Measurements from ENCODE around the gene COL4A2. TPM values are rescaled to one million over a fixed set of nuclear protein-coding genes. Genes with fewer than 3 reads are reported as not detected.

The COL4A2 gene
- total RNA-seq, 1 donor from 2014 or later = 332 TPM

GRCh38 chr13:110533771-110534670 is 226.9 kb downstream of the COL4A2 start:
- no peak for DNase-seq (ENCODE audit: low spot score)

GRCh38 chr13:110535526-110535925 is 228.4 kb downstream of the COL4A2 start:
- no peak for DNase-seq (ENCODE audit: low spot score)

- DNase-seq (ENCODE audit: low spot score) = peak; percentile 59
These were observed 229.1 kb downstream of the COL4A2 start for GRCh38 chr13:110536006-110536693.

- DNase-seq (ENCODE audit: low spot score) = no peak
These were observed 231.5 kb downstream of the COL4A2 start for GRCh38 chr13:110538632-110539031.

GRCh38 chr13:110539894-110540293 is 232.8 kb downstream of the COL4A2 start:
- DNase-seq (ENCODE audit: low spot score) = no peak

GRCh38 chr13:110540871-110541525 is 233.9 kb downstream of the COL4A2 start:
- no peak for DNase-seq (ENCODE audit: low spot score)

GRCh38 chr13:110541526-110541920 is 234.4 kb downstream of the COL4A2 start:
- DNase-seq (ENCODE audit: low spot score) = no peak

GRCh38 chr13:110542169-110542796 is 235.2 kb downstream of the COL4A2 start:
- no peak for DNase-seq (ENCODE audit: low spot score)

GRCh38 chr13:110546378-110546777 is 239.3 kb downstream of the COL4A2 start:
- DNase-seq (ENCODE audit: low spot score) = no peak

GRCh38 chr13:110546926-110547325 is 239.8 kb downstream of the COL4A2 start:
- DNase-seq (ENCODE audit: low spot score) = peak; percentile 90

GRCh38 chr13:110548891-110549794 is 242.1 kb downstream of the COL4A2 start:
- DNase-seq (ENCODE audit: low spot score) = no peak

- DNase-seq (ENCODE audit: low spot score) = no peak
These were observed 242.7 kb downstream of the COL4A2 start for GRCh38 chr13:110549795-110550160.

GRCh38 chr13:110551284-110551683 is 244.2 kb downstream of the COL4A2 start:
- DNase-seq (ENCODE audit: low spot score) = no peak

GRCh38 chr13:110552767-110553166 is 245.7 kb downstream of the COL4A2 start:
- no peak for DNase-seq (ENCODE audit: low spot score)

GRCh38 chr13:110553417-110553816 is 246.3 kb downstream of the COL4A2 start:
- no peak for DNase-seq (ENCODE audit: low spot score)

- DNase-seq (ENCODE audit: low spot score) = no peak
These were observed 247.2 kb downstream of the COL4A2 start for GRCh38 chr13:110554227-110554836.

- no peak for DNase-seq (ENCODE audit: low spot score)
These were observed 247.9 kb downstream of the COL4A2 start for GRCh38 chr13:110554946-110555345.

GRCh38 chr13:110555601-110556223 is 248.6 kb downstream of the COL4A2 start:
- DNase-seq (ENCODE audit: low spot score) = peak; percentile 82

- DNase-seq (ENCODE audit: low spot score) = no peak
These were observed 249.1 kb downstream of the COL4A2 start for GRCh38 chr13:110556224-110556606.

GRCh38 chr13:110557082-110557481 is 250.0 kb downstream of the COL4A2 start:
- DNase-seq (ENCODE audit: low spot score) = no peak
